MCF 10A (cell line): Measurements from ENCODE around the gene GIMAP7. TPM values are rescaled to one million over a fixed set of nuclear protein-coding genes. Genes with fewer than 3 reads are reported as not detected.

Experiments used
- BruUV-seq: library from RNA; stranded (reverse); fragments of 400-500 nt; replicated peaks from 2 replicates; lab custom pipeline; 2021; lab: Mats Ljungman, UMichigan
- CTCF ChIA-PET: fragments of 300-600 bp; sonication (Branson Sonifier 250); formaldehyde crosslinking; extraction: SDS; loops from one replicate; lab custom pipeline; 2021; ENCODE audit warnings: antibody characterized with exemption, inconsistent platforms; lab: Yijun Ruan, JAX
- POLR2A ChIA-PET: fragments of 300-600, 350-650 bp; sonication (Branson Sonifier 250); formaldehyde crosslinking; extraction: SDS; loops from one replicate; lab custom pipeline; 2020; ENCODE audit warnings: antibody characterized with exemption, inconsistent platforms; lab: Yijun Ruan, JAX
- DNase-seq: peaks from one replicate; pipeline ENCODE4 v3.0.0-alpha.2; 2018; ENCODE audit not compliant: unreplicated experiment
- H3K27ac Mint-ChIP-seq: one replicate; pipeline ENCODE4 v1.8.0; 2022; ENCODE audit warnings: mild to moderate bottlenecking, low read depth, mixed read lengths; ENCODE audit not compliant: unreplicated experiment
- H3K27me3 Mint-ChIP-seq: one replicate; pipeline ENCODE4 v1.8.0; 2022; ENCODE audit warnings: mixed read lengths; ENCODE audit not compliant: insufficient read depth, unreplicated experiment
- H3K36me3 Mint-ChIP-seq: one replicate; pipeline ENCODE4 v1.8.0; 2022; ENCODE audit warnings: mild to moderate bottlenecking, moderate library complexity, mixed read lengths; ENCODE audit not compliant: insufficient read depth, unreplicated experiment
- H3K4me1 Mint-ChIP-seq: one replicate; pipeline ENCODE4 v1.8.0; 2022; ENCODE audit warnings: mixed read lengths; ENCODE audit not compliant: insufficient read depth, unreplicated experiment
- H3K4me3 Mint-ChIP-seq: one replicate; pipeline ENCODE4 v1.8.0; 2022; ENCODE audit warnings: mild to moderate bottlenecking, moderate library complexity, mixed read lengths; ENCODE audit not compliant: unreplicated experiment
- H3K9me3 Mint-ChIP-seq: one replicate; pipeline ENCODE4 v1.8.0; 2022; ENCODE audit warnings: mixed read lengths; ENCODE audit not compliant: unreplicated experiment
- intact Hi-C: fragments of 100-400 bp; cut with micrococcal nuclease; formaldehyde crosslinking; loops from 2 replicates; pipeline ENCODE4 v1.14.1; 2022
- total RNA-seq: library from RNA; stranded (reverse); gene quantifications from 2 replicates; pipeline ENCODE4 v1.2.3, GENCODE V29; 2022
- TF ChIP-seq, protein P1 (sequence below): fragments of 200-600 bp; IDR thresholded peaks from one replicate; pipeline ENCODE4 v1.8.0; 2022; ENCODE audit warnings: antibody characterized with exemption, mild to moderate bottlenecking; ENCODE audit not compliant: unreplicated experiment

Gene GIMAP7
- total RNA-seq, 1 experiment from 2014 or later, result not detected

DNA sequence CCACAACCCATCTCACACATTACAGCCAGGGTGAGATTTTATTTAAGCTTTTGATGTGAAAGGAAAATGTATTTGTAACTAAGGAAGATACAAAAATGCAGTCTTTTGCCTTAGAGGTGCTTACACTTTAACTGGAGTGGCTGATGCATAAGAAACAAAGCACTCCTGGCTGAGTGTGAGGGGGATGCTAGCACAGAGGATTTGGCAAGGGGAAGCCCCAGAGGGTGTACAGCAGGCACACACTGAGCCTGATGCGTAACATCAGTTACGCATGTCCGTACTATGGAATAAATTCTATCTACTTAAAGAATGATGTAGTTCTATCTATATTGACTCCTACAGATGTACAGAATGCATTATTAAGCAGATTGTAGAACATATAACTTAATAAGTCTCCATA is 46.4 kb upstream of the GIMAP7 start:
- intact Hi-C loops, result no loop called here
- Mint-ChIP-seq H3K36me3 (no peaks in the 10 kb centered on the region), H3K9me3 (peaks cover 4% of the 10 kb centered on the region), H3K27ac (no peak overlapping the region), H3K4me1 (peaks cover 13% of the 10 kb centered on the region), H3K4me3 (no peak overlapping the region), H3K27me3 (no peaks in the 10 kb centered on the region)
- ChIA-PET CTCF (interaction anchor here (1.7 kb wide), 1 partner anchor 19 kb away, joined by 6 read pairs; no protein-coding TSS in a partner anchor), POLR2A (no interaction called here)
- TF ChIP-seq, protein P1, sequence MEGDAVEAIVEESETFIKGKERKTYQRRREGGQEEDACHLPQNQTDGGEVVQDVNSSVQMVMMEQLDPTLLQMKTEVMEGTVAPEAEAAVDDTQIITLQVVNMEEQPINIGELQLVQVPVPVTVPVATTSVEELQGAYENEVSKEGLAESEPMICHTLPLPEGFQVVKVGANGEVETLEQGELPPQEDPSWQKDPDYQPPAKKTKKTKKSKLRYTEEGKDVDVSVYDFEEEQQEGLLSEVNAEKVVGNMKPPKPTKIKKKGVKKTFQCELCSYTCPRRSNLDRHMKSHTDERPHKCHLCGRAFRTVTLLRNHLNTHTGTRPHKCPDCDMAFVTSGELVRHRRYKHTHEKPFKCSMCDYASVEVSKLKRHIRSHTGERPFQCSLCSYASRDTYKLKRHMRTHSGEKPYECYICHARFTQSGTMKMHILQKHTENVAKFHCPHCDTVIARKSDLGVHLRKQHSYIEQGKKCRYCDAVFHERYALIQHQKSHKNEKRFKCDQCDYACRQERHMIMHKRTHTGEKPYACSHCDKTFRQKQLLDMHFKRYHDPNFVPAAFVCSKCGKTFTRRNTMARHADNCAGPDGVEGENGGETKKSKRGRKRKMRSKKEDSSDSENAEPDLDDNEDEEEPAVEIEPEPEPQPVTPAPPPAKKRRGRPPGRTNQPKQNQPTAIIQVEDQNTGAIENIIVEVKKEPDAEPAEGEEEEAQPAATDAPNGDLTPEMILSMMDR, result no peak
- no TSS peak for BruUV-seq
- DNase-seq, result no peak

DNA sequence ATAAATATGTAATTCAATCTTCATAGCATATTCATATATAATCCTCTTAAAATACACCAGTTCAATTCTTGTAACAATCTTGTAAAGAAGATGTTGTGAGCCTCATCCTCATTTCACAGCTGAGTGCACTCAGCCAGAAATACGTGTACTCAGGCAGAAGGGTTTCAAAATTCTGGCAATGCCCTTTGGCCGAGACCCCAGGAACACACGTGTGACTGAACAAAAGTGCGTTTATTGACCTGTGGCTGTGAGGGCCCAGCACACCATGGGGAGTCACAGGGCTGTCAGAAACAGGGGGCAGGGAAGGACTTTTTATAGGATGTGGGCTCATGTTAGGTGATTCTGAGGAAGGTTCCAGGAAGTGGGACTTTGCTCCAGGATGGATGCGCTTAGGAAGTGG is 42.8 kb upstream of the GIMAP7 start:
- no TSS peak for BruUV-seq
- Mint-ChIP-seq H3K27ac (no peak overlapping the region), H3K36me3 (no peaks in the 10 kb centered on the region), H3K9me3 (no peaks in the 10 kb centered on the region), H3K27me3 (no peaks in the 10 kb centered on the region), H3K4me1 (no peaks in the 10 kb centered on the region), H3K4me3 (no peak overlapping the region)
- TF ChIP-seq, protein P1, result no peak
- ChIA-PET CTCF (interaction anchor here (0.6 to 1.1 kb wide), 2 partner anchors 23 to 922 kb away, joined by 3 read pairs; no protein-coding TSS in a partner anchor), POLR2A (no interaction called here)
- intact Hi-C loops, result no loop called here
- no peak for DNase-seq

DNA sequence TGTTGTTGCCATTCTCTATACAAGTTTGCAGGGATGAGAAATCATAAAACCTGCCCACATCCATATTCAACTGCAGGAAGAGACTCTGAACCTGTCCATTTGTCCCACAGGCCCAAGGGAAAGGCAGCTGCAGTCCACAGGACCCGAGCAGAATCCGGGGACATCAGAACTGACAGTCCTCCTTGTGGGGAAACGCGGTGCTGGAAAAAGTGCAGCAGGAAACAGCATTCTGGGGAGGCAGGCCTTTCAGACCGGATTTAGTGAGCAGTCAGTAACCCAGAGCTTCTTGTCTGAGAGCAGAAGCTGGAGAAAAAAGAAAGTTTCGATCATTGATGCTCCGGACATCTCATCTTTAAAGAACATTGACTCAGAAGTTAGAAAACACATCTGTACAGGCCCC is 40.8 kb upstream of the GIMAP7 start:
- no peak for DNase-seq
- no peaks in the 10 kb centered on the region for H3K9me3 Mint-ChIP-seq
- H3K4me1 Mint-ChIP-seq, result peaks cover 5% of the 10 kb centered on the region
- H3K27ac Mint-ChIP-seq, result no peak overlapping the region
- H3K4me3 Mint-ChIP-seq, result no peak overlapping the region
- ChIA-PET CTCF (interaction anchor here (0.6 to 1.4 kb wide), 2 partner anchors 25 to 91 kb away, joined by 3 to 4 read pairs; no protein-coding TSS in a partner anchor), POLR2A (no interaction called here)
- TF ChIP-seq, protein P1, result no peak
- no peaks in the 10 kb centered on the region for H3K36me3 Mint-ChIP-seq
- H3K27me3 Mint-ChIP-seq, result no peaks in the 10 kb centered on the region
- no TSS peak for BruUV-seq
- intact Hi-C loops, result no loop called here

DNA sequence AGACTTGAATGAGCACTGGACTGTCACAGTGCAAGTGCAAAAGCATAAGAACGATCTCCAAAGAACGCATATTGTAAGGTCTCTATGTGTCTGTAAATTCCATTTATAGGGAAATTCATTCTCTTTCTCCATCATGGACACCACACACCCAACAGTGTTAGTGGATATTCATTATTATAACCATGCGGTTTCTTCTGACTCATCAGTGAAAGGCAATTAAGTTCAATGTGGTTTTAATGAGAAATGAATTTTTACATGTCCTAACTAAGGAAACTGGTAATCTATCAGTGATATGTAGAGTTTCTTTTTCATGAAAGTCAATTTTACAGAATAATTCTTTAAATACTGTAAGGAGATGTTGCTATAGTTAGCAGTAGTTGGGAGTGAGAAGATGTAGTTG is 38.4 kb upstream of the GIMAP7 start:
- Mint-ChIP-seq H3K27ac (no peak overlapping the region), H3K36me3 (no peaks in the 10 kb centered on the region), H3K27me3 (no peaks in the 10 kb centered on the region), H3K4me3 (no peak overlapping the region), H3K4me1 (peaks cover 14% of the 10 kb centered on the region), H3K9me3 (no peaks in the 10 kb centered on the region)
- ChIA-PET POLR2A (no interaction called here), CTCF (interaction anchor here (0.6 to 1.1 kb wide), 2 partner anchors 10 to 149 kb away, joined by 3 read pairs; no protein-coding TSS in a partner anchor)
- TF ChIP-seq, protein P1, result no peak
- intact Hi-C loops, result no loop called here
- DNase-seq, result no peak
- BruUV-seq, result no TSS peak
